Small intestine (tissue), 16 donors: ENCODE data around the gene FNTB. TPM values are rescaled to one million over a fixed set of nuclear protein-coding genes. Genes with fewer than 3 reads are reported as not detected.

Experiments used
- DNase-seq, 2 donors: peaks; one replicate each; pipeline versions ENCODE4 v3.0.0 to v3.0.0-alpha.2; 2013
- FAIRE-seq: peaks from 2 replicates; lab custom pipeline; 2012; peaks lifted over from hg19 to GRCh38; lab: Jason Lieb, UNC
- H3K27ac ChIP-seq, 3 donors: one replicate each; pipeline ENCODE4 v1.5.1; 2013; ENCODE audit warnings: low read length in 2 of 3, mild to moderate bottlenecking in 2 of 3, control low read depth in 1 of 3, inconsistent platforms in 1 of 3, low read depth in 1 of 3, moderate library complexity in 1 of 3
- H3K27me3 ChIP-seq, 3 donors: one replicate each; pipeline ENCODE4 v1.6.1; 2013; ENCODE audit warnings: low read length in 3 of 3, inconsistent platforms in 1 of 3; ENCODE audit not compliant: control insufficient read depth in 3 of 3, insufficient read depth in 3 of 3
- H3K36me3 ChIP-seq, 3 donors: one replicate each; pipeline ENCODE4 v1.6.1; 2013; ENCODE audit warnings: low read length in 3 of 3, inconsistent platforms in 1 of 3, low read depth in 1 of 3, mild to moderate bottlenecking in 1 of 3, moderate library complexity in 1 of 3; ENCODE audit not compliant: control insufficient read depth in 3 of 3, insufficient read depth in 2 of 3
- H3K4me1 ChIP-seq, 3 donors: one replicate each; pipeline ENCODE4 v1.6.1; 2013; ENCODE audit warnings: low read length in 2 of 3, inconsistent platforms in 1 of 3, low read depth in 1 of 3, mild to moderate bottlenecking in 1 of 3, moderate library complexity in 1 of 3; ENCODE audit not compliant: control insufficient read depth in 3 of 3, insufficient read depth in 2 of 3
- H3K4me3 ChIP-seq, 3 donors: one replicate each; pipeline ENCODE4 v1.5.1; 2013; ENCODE audit warnings: low read length in 3 of 3, control low read depth in 1 of 3, inconsistent platforms in 1 of 3, low read depth in 1 of 3, mild to moderate bottlenecking in 1 of 3, moderate library complexity in 1 of 3
- H3K9me3 ChIP-seq, 2 donors: one replicate each; pipeline ENCODE4 v1.6.1; 2013; ENCODE audit warnings: low read depth in 1 of 2, low read length in 1 of 2; ENCODE audit not compliant: control insufficient read depth in 2 of 2, insufficient read depth in 1 of 2
- WGBS, 3 donors: extraction: QIAGEN DNeasy Blood & Tissue Kit; methylation state at CpG; one replicate each; pipeline ENCODE4 v1.1.7; 2013; 5-methylcytosine and 5-hydroxymethylcytosine counted together
- long read RNA-seq, 10 donors: transcript quantifications; one replicate each; lab custom pipeline, GENCODE V29; 2026
- polyA plus RNA-seq, 4 donors: library from polyadenylated mRNA; stranded (reverse) in 3 of 4; unstranded in 1 of 4; fragments of 200-250 nt in 3 of 4; fragments of 120-200 nt in 1 of 4; gene quantifications; one replicate each; pipeline versions ENCODE4 v1.2.1 to v1.2.3, GENCODE V29; 2013
- donor health status: healthy with polysubstance abuse.
- donor health status: control.
- donor health status: control.
- donor health status: Bipolar disorder and iron deficiency.
- donor health status: healthy.

FNTB gene, protein sequence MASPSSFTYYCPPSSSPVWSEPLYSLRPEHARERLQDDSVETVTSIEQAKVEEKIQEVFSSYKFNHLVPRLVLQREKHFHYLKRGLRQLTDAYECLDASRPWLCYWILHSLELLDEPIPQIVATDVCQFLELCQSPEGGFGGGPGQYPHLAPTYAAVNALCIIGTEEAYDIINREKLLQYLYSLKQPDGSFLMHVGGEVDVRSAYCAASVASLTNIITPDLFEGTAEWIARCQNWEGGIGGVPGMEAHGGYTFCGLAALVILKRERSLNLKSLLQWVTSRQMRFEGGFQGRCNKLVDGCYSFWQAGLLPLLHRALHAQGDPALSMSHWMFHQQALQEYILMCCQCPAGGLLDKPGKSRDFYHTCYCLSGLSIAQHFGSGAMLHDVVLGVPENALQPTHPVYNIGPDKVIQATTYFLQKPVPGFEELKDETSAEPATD
- 10 to 100 TPM in 2 of 4 donors, 1 to 10 TPM in 2; 6.7 to 25.3 (median 8.7) TPM for polyA plus RNA-seq
- long read RNA-seq, donor 1, result 0 reads
- long read RNA-seq, donor 2, partial matches to known transcripts, result 0 of 4 reads
- long read RNA-seq, donor 2, other reads (novel, unspliced or antisense), result 0 of 4 reads
- long read RNA-seq, donor 3, partial matches to known transcripts, result 0 of 6 reads
- long read RNA-seq, donor 3, other reads (novel, unspliced or antisense), result 0 of 6 reads
- long read RNA-seq, donor 4, result 0 reads
- long read RNA-seq, donor 5, partial matches to known transcripts, result 0 of 1 reads
- long read RNA-seq, donor 5, other reads (novel, unspliced or antisense), result 0 of 1 reads
- long read RNA-seq, donor 6, partial matches to known transcripts, result 98 of 114 reads
- long read RNA-seq, donor 6, other reads (novel, unspliced or antisense), result 10 of 114 reads
- long read RNA-seq, donor 7, result 0 reads
- long read RNA-seq, donor 8, result 0 reads
- long read RNA-seq, donor 9, result 0 reads
- long read RNA-seq, donor 10, partial matches to known transcripts, result 7 of 12 reads
- long read RNA-seq, donor 10, other reads (novel, unspliced or antisense), result 0 of 12 reads

- H3K27me3 ChIP-seq, result no peaks in the 10 kb centered on the region
- FAIRE-seq, result no peak
- peak within 1 kb of the TSS; percentile 62 to 97 (median 86) for H3K27ac ChIP-seq
- H3K4me1 ChIP-seq, result peaks cover 2 to 6% (median 5%) of the 10 kb centered on the region in 3 donors
- H3K9me3 ChIP-seq, result no peaks in the 10 kb centered on the region
- WGBS, 3 donors, result 0 to 1% (median 0%) methylated on average over 65 of the region's 65 CpGs
- peak within 1 kb of the TSS; percentile 43 to 80 (median 64) for H3K4me3 ChIP-seq
- DNase-seq, result peak; percentile 96 to 99
- H3K36me3 ChIP-seq, result peaks cover 0 to 7% (median 0%) of the 10 kb centered on the region in 3 donors
Measured at GRCh38 chr14:64986648-64987437, at the start of gene FNTB. TSS of gene FNTB (plus strand) at chr14:64986895. CDS start at chr14:64986954, 59 bp downstream.

DNA sequence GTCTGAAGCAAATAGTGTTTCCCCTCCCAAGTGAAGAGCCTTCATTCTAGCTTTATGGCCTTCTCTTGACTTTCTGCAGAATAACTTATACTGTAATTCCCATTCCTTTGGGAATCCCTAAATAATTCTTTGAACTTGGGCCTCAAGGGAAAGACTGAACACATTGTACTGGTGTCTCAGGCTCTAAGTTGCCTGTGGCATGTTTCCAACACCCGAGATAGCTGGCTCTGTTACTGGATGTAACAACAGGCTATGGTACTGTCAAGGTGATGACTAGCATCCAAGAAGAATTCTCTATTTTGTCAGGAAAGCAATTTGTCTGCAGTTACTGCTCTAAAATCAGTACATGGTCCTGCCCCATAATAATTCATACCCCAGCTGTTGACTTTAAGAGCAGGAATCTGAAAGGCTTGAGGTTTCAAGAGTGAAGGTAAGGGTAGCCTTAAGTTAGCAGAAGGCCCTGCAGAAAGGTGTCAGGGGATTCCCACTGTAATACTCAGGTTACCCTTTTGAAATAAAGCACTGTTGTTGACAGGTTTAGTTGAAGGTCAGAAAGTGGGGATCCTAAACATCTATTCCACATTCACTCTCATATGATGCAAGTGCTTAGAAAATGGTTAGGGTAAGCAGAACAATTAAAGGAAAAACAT is 49.4 kb upstream of the FNTB start:
- Histone ChIP-seq H3K9me3 (peaks cover 0 to 4% of the 10 kb centered on the region in 2 donors), H3K27ac (peak overlapping the region in 1 of 3 donors; percentile 49), H3K36me3 (peaks cover 2 to 22% (median 2%) of the 10 kb centered on the region in 3 donors), H3K27me3 (no peaks in the 10 kb centered on the region), H3K4me1 (peaks cover 0 to 23% (median 2%) of the 10 kb centered on the region in 3 donors), H3K4me3 (no peak overlapping the region)
- DNase-seq (no peak), FAIRE-seq (no peak)
- WGBS, 3 donors, result 18 to 42% (median 25%) methylated on average over 1 of the region's 1 CpG

- FAIRE-seq (no peak), DNase-seq (no peak)
- Histone ChIP-seq H3K9me3 (peaks cover 0 to 4% of the 10 kb centered on the region in 2 donors), H3K36me3 (peaks cover 1 to 25% (median 2%) of the 10 kb centered on the region in 3 donors), H3K27ac (peak overlapping the region in 1 of 3 donors; percentile 6), H3K4me3 (no peak overlapping the region), H3K4me1 (peaks cover 2 to 26% (median 2%) of the 10 kb centered on the region in 3 donors), H3K27me3 (no peaks in the 10 kb centered on the region)
- WGBS, 3 donors, result 48 to 76% (median 67%) methylated on average over 1 of the region's 1 CpG
Measured at GRCh38 chr14:64937821-64938193, 48.9 kb upstream of the FNTB start.

DNA sequence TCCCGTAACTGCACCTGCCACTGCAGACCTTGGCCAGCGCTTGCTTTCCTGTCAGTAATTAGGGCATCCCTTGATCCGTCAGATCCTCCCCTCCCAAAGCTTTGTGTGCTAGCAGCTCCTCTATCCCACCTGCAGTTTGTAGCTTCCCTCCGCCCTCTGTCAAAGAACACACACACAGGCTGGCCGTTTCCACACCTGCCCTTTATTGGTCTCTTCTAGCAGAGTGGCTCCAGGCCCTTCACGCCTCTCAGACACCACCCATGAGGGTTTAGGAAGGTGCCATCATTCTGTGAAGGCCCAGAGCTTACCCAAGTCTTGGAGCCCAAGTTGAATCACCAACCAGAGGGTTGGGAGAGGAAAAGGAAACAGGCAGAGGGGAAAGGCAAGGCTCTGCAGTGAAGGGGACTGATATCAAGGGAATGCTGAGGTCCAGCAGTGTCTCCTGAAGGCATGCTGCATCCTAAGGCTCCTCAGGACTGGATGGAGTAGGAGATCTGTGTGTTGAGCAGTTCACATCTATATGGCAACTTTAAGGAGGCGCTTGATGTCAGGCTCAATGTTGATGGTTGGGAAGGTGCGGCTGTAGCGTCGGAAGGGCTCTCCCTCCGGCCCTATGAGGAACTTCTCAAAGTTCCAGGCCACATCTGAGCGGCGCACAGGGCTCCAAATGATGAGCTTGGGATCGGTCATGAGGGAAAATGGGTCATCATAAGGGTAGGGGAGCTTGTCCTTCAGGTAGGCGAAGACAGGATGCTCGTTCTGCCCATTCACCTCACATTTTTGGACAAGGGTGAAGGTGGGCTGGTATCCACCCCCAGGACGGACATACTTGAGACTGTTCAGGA is 47.5 kb upstream of the FNTB start:
- Histone ChIP-seq H3K4me3 (no peak overlapping the region), H3K9me3 (peaks cover 0 to 4% of the 10 kb centered on the region in 2 donors), H3K27ac (peak overlapping the region in 2 of 3 donors; percentile 24 to 52), H3K36me3 (peaks cover 0 to 24% (median 2%) of the 10 kb centered on the region in 3 donors), H3K27me3 (no peaks in the 10 kb centered on the region), H3K4me1 (peaks cover 9 to 39% (median 11%) of the 10 kb centered on the region in 3 donors)
- no peak for FAIRE-seq
- 49 to 77% (median 69%) methylated on average over 17 of the region's 17 CpGs for WGBS, 3 donors
- DNase-seq, result no peak

GRCh38 chr14:64939817-64940190 is 46.9 kb upstream of the FNTB start:
- peaks cover 0 to 4% of the 10 kb centered on the region in 2 donors for H3K9me3 ChIP-seq
- 27 to 61% (median 47%) methylated on average over 3 of the region's 3 CpGs for WGBS, 3 donors
- peaks cover 0 to 25% (median 2%) of the 10 kb centered on the region in 3 donors for H3K36me3 ChIP-seq
- no peak for FAIRE-seq
- H3K4me1 ChIP-seq, result peaks cover 9 to 42% (median 11%) of the 10 kb centered on the region in 3 donors
- no peak for DNase-seq
- H3K4me3 ChIP-seq, result no peak overlapping the region
- H3K27ac ChIP-seq, result peak overlapping the region in 2 of 3 donors; percentile 32 to 52
- H3K27me3 ChIP-seq, result no peaks in the 10 kb centered on the region

- WGBS, 3 donors, result 38 to 63% (median 63%) methylated on average over 3 of the region's 3 CpGs
- Histone ChIP-seq H3K9me3 (peaks cover 0 to 4% of the 10 kb centered on the region in 2 donors), H3K27me3 (no peaks in the 10 kb centered on the region), H3K4me3 (no peak overlapping the region), H3K36me3 (peaks cover 0 to 28% (median 2%) of the 10 kb centered on the region in 3 donors), H3K27ac (peak overlapping the region in 1 of 3 donors; percentile 94), H3K4me1 (peaks cover 9 to 42% (median 11%) of the 10 kb centered on the region in 3 donors)
- DNase-seq (no peak), FAIRE-seq (no peak)
Measured at GRCh38 chr14:64940336-64940910, 46.3 kb upstream of the FNTB start.
